Activated CD4-positive, CD25-positive, alpha-beta regulatory T cell treated with anti-CD3 and anti-CD28 coated beads, Interleukin-2, amount 50 U/mL, for 72 hours (primary cell): ENCODE measurements around the gene MUSK.
"Not testable (repeated sequence)": the region's sequence is repeated elsewhere in the genome, so short reads cannot be mapped to it uniquely, and the experiment has no call there.

Experiments
- DNase-seq: peaks from one replicate; pipeline ENCODE4 v3.0.0; 2021

The MUSK gene

GRCh38 chr9:110764006-110764405 is 95.4 kb downstream of the MUSK start:
- no peak for DNase-seq

- DNase-seq, result no peak
Observed at GRCh38 chr9:110765926-110766325, 97.3 kb downstream of the MUSK start.

GRCh38 chr9:110767559-110768063 is 99.0 kb downstream of the MUSK start:
- no peak for DNase-seq

GRCh38 chr9:110768886-110769285 is 100.3 kb downstream of the MUSK start:
- DNase-seq, result no peak

GRCh38 chr9:110769667-110770066 is 101.1 kb downstream of the MUSK start:
- DNase-seq, result no peak

- DNase-seq, result no peak
Observed at GRCh38 chr9:110775724-110776123, 107.1 kb downstream of the MUSK start.

- DNase-seq, result no peak
Observed at GRCh38 chr9:110776221-110776620, 107.6 kb downstream of the MUSK start.

GRCh38 chr9:110777196-110777875 is 108.7 kb downstream of the MUSK start:
- DNase-seq, result no peak

- DNase-seq, result no peak
Observed at GRCh38 chr9:110777876-110778215, 109.3 kb downstream of the MUSK start.

- no peak for DNase-seq
Observed at GRCh38 chr9:110782701-110783100, 114.1 kb downstream of the MUSK start.

GRCh38 chr9:110784309-110784708 is 115.7 kb downstream of the MUSK start:
- DNase-seq, result no peak

GRCh38 chr9:110785166-110785565 is 116.6 kb downstream of the MUSK start:
- no peak for DNase-seq

- DNase-seq, result not testable (repeated sequence)
Observed at GRCh38 chr9:110788396-110788795, 119.8 kb downstream of the MUSK start.

- DNase-seq, result no peak
Observed at GRCh38 chr9:110788871-110789270, 120.3 kb downstream of the MUSK start.

GRCh38 chr9:110797611-110798010 is 129.0 kb downstream of the MUSK start:
- DNase-seq, result no peak

- DNase-seq, result no peak
Observed at GRCh38 chr9:110799396-110799795, 130.8 kb downstream of the MUSK start.

GRCh38 chr9:110801426-110801825 is 132.8 kb downstream of the MUSK start:
- DNase-seq, result no peak

- no peak for DNase-seq
Observed at GRCh38 chr9:110802416-110803035, 133.9 kb downstream of the MUSK start.

- no peak for DNase-seq
Observed at GRCh38 chr9:110807956-110808598, 139.5 kb downstream of the MUSK start.

GRCh38 chr9:110808599-110808980 is 140.0 kb downstream of the MUSK start:
- no peak for DNase-seq

GRCh38 chr9:110809038-110809595 is 140.5 kb downstream of the MUSK start:
- DNase-seq, result no peak

- no peak for DNase-seq
Observed at GRCh38 chr9:110810262-110810976, 141.8 kb downstream of the MUSK start.

GRCh38 chr9:110812886-110813285 is 144.3 kb downstream of the MUSK start:
- DNase-seq, result no peak
